CD4-positive, alpha-beta T cell treated with Interleukin-1 beta for 1 hour (primary cell): ENCODE data around the gene FEN1.

Experiments
- DNase-seq, 2 donors: peaks; one replicate each; pipeline ENCODE4 v3.0.0-alpha.2; 2020 to 2022

FEN1 gene

DNA sequence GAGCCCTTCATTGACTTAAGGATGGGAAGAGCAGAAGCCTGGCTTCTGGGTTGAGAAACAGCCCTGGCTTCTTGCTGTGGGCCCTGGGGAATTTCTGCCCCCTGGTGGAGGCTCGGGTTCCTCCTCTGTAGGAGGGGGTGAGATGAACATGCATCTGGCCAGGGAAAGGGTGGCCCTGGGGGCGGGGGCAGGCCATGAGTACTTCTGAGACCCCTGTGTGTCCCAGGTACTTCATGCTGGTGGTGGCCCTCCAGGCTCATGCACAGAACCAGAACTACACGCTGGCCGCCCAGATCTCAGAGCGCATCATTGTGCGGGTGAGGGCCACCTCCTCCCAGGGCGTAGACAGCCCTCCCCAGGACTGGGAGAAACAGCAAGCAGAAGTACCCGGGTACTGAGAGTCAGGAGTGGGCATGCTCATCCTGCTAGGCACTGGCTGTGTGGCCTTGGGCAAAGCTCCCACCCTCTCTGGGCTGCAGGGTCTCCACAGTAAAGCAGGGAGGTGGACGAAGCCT lies 16.1 kb upstream of the FEN1 start:
- peak; percentile 46 to 54 for DNase-seq

DNA sequence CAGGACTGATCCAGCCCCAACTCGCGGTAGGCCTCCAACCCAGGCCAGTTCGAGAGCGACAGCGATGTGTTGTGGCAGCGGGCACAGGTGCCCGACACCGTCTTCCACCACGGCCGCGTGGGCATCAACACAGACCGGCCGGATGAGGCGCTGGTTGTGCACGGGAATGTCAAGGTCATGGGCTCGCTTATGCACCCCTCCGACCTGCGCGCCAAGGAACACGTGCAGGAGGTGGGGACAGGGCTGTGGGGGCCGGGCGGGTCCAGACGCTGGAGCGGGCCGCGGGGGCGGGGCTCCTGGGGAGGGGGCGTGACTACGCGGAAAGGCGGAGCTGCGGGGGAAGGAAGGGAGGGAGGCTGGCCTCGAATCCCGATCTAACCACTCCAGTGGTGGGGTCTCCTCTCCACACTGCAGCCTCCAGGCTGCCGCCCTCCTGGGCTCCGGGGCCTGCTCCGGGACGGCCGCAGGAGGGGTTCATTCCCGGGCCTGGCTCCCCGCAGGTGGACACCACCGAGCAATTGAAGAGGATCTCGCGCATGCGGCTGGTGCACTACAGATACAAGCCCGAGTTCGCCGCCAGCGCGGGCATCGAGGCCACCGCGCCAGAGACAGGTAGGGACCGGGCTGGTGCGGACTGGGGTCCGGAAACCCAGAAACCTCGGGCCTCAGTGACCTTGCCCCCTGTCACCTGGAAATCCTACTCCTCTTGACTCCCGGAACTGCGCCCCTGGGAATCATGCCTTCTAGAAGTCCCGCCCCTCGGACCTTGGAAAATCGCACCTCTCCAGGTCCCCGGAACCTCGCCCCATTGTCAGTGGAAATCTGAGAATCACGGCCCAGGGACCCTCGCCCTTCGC lies 15.2 kb upstream of the FEN1 start:
- peak; percentile 64 to 78 for DNase-seq

DNA sequence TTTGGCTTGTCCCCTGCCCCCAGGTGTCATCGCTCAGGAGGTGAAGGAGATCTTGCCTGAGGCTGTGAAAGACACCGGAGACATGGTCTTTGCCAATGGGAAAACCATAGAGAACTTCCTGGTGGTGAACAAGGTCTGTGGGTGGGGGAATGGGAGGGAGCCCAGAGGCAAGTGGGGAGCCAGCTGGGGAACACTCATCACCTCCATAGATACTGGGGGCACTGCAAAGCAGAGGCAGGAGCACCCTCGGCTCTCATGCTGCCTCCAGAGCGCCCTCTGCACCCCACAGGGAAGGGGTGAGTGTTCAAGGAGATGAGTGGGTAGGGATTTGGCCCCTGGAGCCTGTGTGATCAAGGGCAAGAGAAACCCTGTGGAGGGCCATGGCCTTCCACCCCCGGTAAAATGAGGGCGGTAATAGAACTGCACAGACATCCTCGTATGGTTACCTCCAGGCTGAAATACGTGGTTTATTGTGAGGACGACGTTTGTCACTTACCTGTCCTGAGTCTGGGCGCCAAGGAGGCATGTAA lies 14.3 kb upstream of the FEN1 start:
- DNase-seq = no peak

DNA sequence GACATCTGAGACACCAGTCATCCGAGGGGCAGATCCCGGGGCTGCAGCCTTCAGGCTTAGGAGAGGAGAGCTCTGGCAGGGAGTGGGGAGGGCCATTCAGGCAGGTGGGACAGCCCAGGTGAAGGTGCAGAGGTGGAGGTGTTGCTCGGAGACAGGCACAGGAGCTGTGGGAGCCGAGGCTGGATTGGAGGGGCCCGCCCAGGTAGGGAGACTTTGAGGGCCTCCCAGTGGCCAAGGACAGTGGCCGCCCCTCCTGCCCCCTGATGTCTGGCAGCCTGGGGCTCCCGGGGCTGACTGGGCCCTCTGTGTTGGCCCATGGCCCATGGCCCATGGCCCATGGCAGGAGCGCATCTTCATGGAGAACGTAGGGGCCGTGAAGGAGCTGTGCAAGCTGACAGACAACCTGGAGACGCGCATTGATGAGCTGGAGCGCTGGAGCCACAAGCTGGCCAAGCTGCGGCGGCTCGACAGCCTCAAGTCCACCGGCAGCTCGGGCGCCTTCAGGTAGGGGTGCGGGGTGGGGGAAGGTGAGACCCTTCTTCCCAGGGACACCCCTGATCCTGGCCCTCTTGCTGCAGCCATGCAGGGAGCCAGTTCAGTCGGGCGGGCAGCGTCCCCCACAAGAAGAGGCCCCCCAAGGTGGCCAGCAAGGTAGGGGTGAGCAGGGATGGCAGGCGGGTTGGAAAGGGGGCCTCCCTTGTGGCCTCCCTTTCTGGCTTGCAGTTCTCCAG lies 13.6 kb upstream of the FEN1 start:
- no peak for DNase-seq

DNA sequence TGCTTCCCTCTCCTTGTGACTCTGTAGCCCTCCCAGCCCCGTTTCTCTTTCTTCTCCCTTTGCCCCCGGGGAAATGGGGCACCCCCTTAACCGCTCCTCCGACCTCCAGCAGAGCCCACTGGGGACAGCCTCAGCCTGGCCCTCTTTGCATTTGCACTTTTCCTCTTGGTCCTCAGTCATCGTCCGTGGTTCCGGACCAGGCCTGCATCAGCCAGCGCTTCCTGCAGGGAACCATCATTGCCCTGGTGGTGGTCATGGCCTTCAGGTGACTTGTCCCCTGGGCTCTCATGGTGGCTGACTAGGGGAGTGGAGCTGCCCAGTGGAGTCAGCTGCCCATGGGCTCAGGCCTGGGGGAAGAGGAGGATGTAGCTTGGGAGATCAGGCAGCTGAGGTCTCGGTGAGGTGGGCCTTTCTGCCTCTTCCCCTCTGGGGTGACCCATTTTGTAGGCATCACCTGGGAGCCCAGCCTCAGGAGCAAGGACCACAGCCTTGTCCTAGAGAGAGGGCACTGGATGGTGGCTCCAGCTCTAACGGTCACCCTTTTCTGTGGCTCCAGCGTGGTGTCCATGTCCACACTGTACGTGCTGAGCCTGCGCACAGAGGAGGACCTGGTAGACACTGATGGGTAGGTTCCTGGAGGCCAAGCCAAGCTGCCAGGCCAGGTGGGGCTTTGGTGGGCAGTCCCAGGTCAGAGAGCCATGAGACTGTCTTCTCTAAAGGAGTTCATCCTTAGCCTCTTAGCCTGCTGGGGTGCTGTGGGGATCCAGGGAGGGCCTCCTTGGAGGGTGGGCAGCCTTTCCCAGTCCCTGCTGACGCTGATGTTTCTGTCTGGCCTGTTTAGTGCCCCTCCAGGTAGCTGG lies 12.8 kb upstream of the FEN1 start:
- DNase-seq = no peak

DNA sequence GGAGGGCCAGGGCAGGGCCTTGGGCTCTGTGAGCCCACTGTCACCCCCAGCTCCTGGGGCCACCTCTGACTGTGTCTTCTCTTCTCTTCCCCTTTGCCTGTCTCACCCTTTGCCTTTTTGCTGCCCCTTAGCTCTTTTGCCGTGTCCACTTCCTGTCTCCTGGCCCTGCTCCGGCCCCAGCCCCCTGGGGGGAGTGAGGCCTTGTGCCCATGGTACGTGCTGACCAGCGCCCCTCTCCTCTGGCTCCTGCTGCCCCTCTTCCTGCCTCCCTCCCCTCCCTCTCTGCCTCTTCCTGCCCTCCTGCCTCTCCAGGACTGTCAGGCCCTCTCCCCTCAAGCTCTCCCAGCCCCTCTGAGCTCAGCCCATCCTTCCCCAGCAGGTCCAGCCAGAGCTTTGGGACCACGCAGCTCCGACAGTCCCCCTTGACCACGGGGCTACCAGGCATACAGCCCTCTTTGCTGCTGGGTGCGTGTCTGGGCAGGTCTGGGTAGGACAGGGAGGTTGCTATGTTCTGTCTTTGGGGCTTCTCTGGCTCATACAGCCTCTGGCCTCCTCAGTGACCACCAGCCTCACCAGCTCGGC lies 12.0 kb upstream of the FEN1 start:
- DNase-seq = no peak

DNA sequence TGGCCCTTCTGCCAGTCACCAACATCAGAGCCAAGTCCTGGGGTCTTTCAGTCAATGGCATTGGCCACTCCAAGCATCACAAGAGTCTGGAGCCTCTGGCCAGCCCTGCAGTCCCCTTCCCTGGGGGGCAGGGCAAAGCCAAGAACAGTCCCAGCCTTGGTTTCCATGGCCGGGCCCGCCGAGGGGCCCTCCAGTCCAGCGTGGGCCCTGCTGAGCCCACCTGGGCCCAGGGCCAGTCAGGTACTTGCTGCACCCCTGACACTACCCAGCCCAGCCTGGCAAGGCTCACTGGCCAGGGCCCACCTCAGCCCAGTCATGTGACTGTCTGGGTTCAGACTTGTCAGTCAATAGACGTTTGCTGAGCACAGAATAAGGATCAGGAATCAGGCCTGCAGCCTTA lies 11.1 kb upstream of the FEN1 start:
- DNase-seq = no peak

DNA sequence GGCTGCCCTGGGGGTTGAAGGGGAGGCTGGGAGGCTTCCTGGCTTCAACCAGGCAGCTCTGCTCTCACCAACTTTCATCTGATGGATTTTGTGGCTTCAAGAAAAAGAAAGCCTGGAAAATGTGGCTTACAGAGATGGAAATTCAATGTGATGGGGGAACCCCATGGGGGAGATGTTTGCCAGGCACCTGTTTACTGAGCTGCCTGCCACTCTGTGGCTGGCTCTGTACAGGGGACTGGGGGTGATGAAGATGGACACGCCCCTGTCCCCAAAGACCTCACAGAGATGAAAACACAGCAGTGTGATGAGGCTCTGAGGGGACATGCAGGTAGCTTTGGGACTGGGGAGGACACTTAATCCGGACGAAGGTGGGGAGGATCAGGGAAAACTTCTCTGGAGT lies 10.4 kb upstream of the FEN1 start:
- no peak for DNase-seq

DNA sequence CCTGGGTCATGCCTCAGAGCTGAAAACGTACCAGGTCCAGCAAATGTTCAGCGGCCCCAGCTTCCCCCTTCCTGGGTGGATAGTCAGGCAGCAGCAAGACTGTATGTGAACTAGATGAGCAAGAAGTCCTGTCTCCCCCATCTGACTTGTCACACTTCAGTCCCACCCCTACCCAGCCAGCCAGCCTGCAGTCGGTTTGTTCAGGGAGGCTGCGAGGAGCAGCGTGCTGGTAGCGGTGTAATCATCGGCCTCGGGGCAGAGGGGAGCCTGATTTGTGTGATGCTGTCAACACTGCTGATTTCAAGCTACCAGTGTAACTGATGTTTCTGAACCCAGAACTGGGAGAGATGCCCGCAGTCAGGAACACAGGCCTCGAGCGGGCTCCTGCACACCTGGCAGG lies 9.9 kb upstream of the FEN1 start:
- no peak for DNase-seq

DNA sequence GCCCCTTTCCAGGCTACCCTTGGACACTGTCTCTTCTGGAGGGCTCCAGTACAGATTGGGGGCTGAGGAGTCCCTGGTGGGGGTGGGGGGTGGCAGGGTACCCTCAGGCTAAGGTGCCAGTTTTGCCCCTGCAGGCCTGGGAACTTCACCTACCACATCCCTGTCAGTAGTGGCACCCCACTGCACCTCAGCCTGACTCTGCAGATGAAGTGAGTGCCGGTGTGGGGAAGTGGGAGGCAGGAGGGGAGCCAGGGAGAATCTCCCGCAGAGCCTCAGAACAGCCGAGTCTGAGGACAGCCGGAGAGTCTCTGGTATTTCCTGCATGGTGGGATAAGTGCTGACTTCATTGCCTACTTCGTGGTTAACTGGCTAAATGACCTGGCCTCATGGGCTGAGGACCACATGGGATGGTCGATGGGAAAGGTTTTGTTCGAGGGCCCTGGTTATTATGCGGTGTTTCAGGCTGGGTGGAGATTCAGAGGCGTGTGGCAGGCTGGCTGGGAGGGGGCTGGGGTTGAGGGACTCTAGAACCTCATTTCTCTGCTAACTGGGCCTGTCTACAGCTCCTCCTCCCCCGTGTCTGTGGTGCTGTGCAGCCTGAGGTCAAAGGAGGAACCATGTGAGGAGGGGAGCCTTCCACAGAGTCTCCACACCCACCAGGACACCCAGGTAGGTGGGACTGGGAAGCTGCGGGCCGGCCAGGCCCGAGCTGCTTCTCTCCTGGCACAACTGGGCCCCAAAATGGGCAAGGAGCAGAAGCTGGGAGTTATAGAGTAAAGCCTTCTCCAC lies 8.8 kb upstream of the FEN1 start:
- DNase-seq = no peak

DNA sequence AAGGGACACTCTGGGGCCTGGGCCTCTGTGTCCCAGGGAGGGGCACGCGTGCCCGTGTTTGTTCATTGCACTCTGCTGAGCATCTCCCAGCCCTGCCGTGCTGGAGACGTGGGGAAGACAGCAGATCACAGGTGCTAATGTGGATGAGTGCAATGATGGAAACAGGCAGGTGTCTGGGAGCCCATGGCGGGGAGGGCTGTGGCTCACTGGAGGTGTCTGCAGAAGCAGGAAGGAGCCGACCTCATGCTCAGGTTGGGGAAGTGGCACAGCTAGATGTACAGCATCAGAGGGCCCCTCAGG lies 8.3 kb upstream of the FEN1 start:
- DNase-seq = no peak

DNA sequence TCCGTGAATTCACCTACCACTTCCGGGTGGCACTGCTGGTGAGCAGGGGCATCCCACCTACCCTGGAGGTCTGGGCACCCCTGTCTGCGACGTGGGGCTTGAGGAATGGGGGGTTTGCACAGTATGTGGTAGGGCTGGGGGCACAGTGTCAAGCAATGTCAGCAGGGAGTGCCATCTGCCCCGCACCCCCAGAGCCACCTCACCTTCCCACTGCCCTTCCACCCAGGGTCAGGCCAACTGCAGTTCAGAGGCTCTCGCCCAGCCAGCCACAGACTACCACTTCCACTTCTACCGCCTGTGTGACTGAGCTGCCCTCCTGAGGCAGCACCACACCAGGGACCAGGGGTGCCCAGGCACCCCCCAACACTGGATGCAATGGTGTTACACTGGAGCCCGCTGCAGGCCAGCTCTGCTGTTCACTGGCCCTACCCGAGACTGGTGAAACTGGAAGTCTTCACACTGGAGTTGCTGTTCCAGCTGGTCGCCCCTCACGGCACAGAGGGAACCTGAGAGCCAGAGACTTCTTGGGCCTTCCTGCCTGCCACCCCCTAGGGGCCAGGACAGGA lies 6.8 kb upstream of the FEN1 start:
- no peak for DNase-seq

DNA sequence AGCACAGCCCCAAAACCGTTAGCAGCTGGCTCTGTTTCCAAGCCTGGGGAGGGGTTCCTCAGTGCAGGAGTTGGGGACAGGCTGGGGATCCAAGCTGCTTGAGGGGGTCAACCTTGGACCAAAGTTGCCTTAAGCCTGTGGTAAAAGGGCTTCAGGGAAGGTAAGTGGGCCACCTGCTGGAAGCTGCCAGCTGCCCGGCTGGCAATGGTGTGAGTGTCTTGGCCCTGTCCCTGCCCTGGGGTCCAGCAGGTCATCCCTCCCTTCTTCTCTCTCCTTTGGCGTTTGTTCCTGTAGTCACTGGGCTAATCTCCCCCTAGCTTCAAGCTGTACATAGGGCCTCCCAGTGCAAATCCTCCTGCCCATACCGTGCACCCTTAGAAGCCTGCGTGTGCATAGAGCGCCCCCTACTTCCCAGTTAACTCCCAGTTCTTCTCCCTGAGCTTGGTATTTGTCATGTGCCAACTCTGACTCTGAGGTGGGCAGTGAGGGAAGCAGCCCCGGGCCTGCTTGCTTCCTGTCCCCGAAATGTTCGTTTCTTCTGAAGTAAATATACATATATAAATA lies 4.7 kb upstream of the FEN1 start:
- DNase-seq = peak in 1 of 2 donors; percentile 16

DNA sequence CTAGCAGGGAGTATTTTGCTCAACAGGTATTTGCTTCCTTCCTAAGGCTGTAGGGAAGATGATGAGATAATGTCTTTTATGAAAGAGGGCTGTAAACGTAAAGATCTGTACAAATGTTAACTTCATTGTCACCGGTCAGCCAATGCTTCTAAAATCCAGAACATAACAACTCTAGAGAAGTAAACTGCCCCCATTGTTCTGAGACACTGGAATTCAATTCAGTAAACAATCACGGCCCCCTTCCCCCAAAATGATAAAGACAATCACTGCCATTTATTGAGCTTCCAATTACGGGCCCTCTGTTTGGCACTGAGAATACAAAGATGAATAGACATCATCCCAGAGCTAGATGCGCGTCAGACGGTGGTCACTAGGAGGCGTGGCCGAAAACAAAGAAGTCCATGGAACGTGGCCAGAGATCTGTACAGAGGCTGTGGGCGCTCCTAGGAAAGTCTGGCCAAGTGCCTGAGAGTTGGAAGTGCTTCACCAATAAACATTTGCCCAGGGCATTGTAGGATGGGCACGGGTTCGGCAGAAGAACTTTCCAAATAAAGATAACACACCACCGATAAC lies 888 bp upstream of the FEN1 start:
- DNase-seq = peak; percentile 55 to 60

DNA sequence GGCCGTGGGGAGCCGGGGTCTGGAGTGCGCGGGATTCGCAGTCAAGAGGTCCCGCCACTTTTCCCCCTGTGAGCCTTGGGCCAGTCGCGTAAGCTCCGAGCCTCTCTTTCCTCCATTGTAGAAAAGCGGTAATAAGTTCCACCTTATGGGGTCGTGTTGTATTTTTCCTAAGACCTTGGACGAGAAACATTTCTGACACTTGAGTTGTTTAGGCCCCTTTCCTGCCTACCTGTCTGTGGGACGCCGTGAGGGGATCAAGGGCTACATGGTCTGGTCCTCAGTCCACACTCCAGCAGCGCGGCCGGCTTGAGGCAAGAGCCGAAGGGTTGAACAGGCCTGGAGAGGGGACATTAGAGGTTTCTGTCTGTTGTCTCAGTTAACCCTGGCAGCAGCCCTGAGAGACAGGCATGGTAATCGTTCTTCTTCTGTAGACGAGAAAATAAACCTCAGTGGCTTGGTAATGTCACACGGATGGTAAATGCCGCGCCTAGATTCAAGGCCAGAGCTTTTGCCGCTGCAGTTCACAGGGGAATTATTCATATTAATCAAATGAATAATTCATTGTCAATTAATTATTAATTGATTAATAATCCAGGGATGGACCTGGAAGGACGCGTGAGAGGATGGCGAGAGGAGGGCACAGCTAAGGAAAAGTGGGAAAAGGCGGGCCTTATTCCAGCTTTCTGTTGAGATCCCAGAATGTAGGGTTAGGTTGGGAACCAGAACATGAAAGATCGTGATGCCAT lies 545 bp downstream of the FEN1 start:
- no peak for DNase-seq

DNA sequence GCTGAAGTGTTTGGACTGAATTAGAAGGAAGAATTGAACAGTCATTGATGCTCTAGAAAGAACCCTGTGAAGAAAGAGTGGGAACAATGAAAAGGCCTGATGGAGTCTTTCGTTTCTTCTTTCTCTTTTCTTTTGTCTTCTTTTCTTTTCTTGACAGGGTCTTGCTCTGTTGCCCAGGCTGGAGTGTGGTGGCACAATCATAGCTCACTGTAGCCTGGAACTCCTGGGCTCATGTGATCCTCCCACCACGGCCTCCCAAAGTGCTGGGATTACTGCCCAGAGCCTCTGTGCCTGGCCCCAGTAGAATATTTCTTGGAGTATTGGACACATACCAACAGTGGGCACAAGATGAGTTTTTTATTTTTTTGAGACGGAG lies 1.1 kb downstream of the FEN1 start:
- no peak for DNase-seq

DNA sequence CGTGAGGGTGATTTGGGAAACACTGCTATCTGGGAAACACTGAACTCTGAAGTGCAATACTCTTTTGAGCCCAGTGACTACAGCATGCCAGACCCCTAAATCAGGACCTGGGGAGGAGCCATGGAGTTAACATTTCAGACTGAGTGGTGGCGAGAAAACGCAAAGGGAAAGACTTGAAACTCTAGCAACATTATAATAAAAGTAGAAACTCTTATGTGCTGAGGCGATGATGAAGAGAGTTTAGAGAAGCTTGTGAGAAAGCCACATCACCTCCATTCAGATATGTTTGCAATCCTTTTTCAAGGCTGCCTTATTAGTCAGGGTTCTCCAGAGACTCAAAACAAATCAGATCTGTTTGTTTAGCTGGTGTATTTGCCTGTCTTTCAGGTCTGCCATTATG lies 1.9 kb downstream of the FEN1 start:
- DNase-seq = no peak

DNA sequence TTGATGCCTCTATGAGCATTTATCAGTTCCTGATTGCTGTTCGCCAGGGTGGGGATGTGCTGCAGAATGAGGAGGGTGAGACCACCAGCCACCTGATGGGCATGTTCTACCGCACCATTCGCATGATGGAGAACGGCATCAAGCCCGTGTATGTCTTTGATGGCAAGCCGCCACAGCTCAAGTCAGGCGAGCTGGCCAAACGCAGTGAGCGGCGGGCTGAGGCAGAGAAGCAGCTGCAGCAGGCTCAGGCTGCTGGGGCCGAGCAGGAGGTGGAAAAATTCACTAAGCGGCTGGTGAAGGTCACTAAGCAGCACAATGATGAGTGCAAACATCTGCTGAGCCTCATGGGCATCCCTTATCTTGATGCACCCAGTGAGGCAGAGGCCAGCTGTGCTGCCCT lies 2.7 kb downstream of the FEN1 start:
- DNase-seq = no peak

DNA sequence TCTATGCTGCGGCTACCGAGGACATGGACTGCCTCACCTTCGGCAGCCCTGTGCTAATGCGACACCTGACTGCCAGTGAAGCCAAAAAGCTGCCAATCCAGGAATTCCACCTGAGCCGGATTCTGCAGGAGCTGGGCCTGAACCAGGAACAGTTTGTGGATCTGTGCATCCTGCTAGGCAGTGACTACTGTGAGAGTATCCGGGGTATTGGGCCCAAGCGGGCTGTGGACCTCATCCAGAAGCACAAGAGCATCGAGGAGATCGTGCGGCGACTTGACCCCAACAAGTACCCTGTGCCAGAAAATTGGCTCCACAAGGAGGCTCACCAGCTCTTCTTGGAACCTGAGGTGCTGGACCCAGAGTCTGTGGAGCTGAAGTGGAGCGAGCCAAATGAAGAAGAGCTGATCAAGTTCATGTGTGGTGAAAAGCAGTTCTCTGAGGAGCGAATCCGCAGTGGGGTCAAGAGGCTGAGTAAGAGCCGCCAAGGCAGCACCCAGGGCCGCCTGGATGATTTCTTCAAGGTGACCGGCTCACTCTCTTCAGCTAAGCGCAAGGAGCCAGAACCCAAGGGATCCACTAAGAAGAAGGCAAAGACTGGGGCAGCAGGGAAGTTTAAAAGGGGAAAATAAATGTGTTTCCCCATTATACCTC lies 3.3 kb downstream of the FEN1 start:
- no peak for DNase-seq
